ENCODE results near the gene ADAM15. TPM values are rescaled to one million over a fixed set of nuclear protein-coding genes. Genes with fewer than 3 reads are reported as not detected.

Gene ADAM15
- total and polyA plus RNA-seq, 2 donors (not counting 3 experiments of a cell fraction or from before 2014, with no cell fraction given): 295 to 299 TPM

- Histone ChIP-seq H3K27ac (ENCODE audit: insufficient read depth, low read depth, low read length) (no peak overlapping the region), H2AFZ (ENCODE audit: low read depth, low read length) (no peak overlapping the region), H3K4me1 (ENCODE audit: control insufficient read depth, extremely low read depth, insufficient read depth, low read length) (peaks cover 5% of the 10 kb centered on the region), H3K9me1 (replicated peaks; ENCODE audit: control insufficient read depth, extremely low read depth, insufficient read depth, low read length) (no peaks in the 10 kb centered on the region), H3K9ac (replicated peaks; ENCODE audit: extremely low read depth, insufficient read depth, low read length) (no peak overlapping the region), H3K4me3 (replicated peaks in 1 of 3; ENCODE audit: insufficient read depth in 1 of 3, low read depth in 1 of 3, low read length in 3 of 3) (no peak overlapping the region), H3K4me2 (ENCODE audit: insufficient read depth, low read length) (no peak overlapping the region), H3K36me3 (ENCODE audit: control insufficient read depth in 2 of 2, extremely low read depth in 1 of 2, insufficient read depth in 2 of 2, low read length in 2 of 2) (no peaks in the 10 kb centered on the region), H3K27me3 (ENCODE audit: control insufficient read depth in 2 of 2, insufficient read depth in 2 of 2, low read length in 2 of 2) (no peaks in the 10 kb centered on the region), H4K20me1 (replicated peaks; ENCODE audit: control insufficient read depth, extremely low read depth, insufficient read depth, low read length) (no peaks in the 10 kb centered on the region), H3K9me3 (replicated peaks; ENCODE audit: control insufficient read depth, insufficient read depth, low read length) (no peaks in the 10 kb centered on the region), H3K79me2 (ENCODE audit: control insufficient read depth, insufficient read depth, low read length) (no peaks in the 10 kb centered on the region)
- POLR2A ChIA-PET: no interaction called here
- DNase-seq (ENCODE audit: low read depth, low spot score): no peak
- no TSS peak for BruUV-seq (replicated peaks)
- dilution Hi-C loops (cut with MboI; ENCODE audit: extremely low pct_ligation_motif_present, low sequenced_read_pairs): no loop called here
- TF ChIP-seq CTCF (IDR thresholded peaks at IDR 0.05; ENCODE audit: extremely low read depth in 1 of 2, insufficient read depth in 1 of 2, low read depth in 1 of 2, low read length in 2 of 2): no peak
- no peak for TF ChIP-seq POLR2A (IDR thresholded peaks at IDR 0.05; ENCODE audit: low read depth, low read length)
- TF ChIP-seq FOS (IDR thresholded peaks at IDR 0.05; ENCODE audit: borderline replicate concordance, insufficient read depth, low read length): no peak
- no peak for TF ChIP-seq JUN (IDR thresholded peaks at IDR 0.05; ENCODE audit: borderline replicate concordance, insufficient read depth, insufficient read length, low read depth)
- TF ChIP-seq GATA2 (IDR thresholded peaks at IDR 0.05; ENCODE audit: insufficient read depth, insufficient read length, low read depth, low read length): no peak
- no peak for TF ChIP-seq MYC (IDR thresholded peaks at IDR 0.05; ENCODE audit: low read depth, low read length)
- TF ChIP-seq POLR2AphosphoS5 (IDR thresholded peaks at IDR 0.05; ENCODE audit: insufficient read depth, low read depth, low read length): no peak
- TF ChIP-seq MAX (IDR thresholded peaks at IDR 0.05; ENCODE audit: insufficient read depth, insufficient read length): no peak
- TF ChIP-seq EZH2 (IDR thresholded peaks at IDR 0.05; ENCODE audit: borderline replicate concordance, low read depth, low read length, severe bottlenecking): no peak
- no peak for FAIRE-seq
- intact Hi-C loops (cut with micrococcal nuclease): no loop called here
- CTCF ChIA-PET: interaction anchor here (0.8 to 2.5 kb wide), 7 partner anchors 18 to 79 kb away, joined by 3 to 7 read pairs (median 4); partner anchors contain the start of gene ADAM15
Measured at GRCh38 chr1:155022136-155022926, 28.8 kb upstream of the ADAM15 start.

All from endothelial cell of umbilical vein (primary cell).